Stimulated activated memory B cell treated with anti-CD40 and anti-IgM and Interleukin-4, amounts not matched to agents 10 μg/mL and 1 μg/mL and 100 μg/mL, for 72 hours (primary cell): ENCODE measurements around the gene DNAH10.

ENCODE experiments used
- ATAC-seq: fragments of 150-1000 bp; cut with Tn5 transposase; 2 replicates; pipeline ENCODE4 v1.10.0; 2021
- H3K27ac Mint-ChIP-seq: one replicate; pipeline ENCODE4 v1.8.0; 2022; ENCODE audit warnings: mild to moderate bottlenecking, mixed read lengths
- H3K27me3 Mint-ChIP-seq: one replicate; pipeline ENCODE4 v1.8.0; 2022; ENCODE audit warnings: mixed read lengths
- H3K36me3 Mint-ChIP-seq: one replicate; pipeline ENCODE4 v1.8.0; 2022; ENCODE audit warnings: mixed read lengths
- H3K4me1 Mint-ChIP-seq: one replicate; pipeline ENCODE4 v1.8.0; 2022; ENCODE audit warnings: mixed read lengths
- H3K4me3 Mint-ChIP-seq: one replicate; pipeline ENCODE4 v1.8.0; 2022; ENCODE audit warnings: mild to moderate bottlenecking, moderate library complexity, mixed read lengths
- H3K9me3 Mint-ChIP-seq: one replicate; pipeline ENCODE4 v1.8.0; 2022; ENCODE audit warnings: mixed read lengths

The DNAH10 gene

GRCh38 chr12:123923927-123924326, 161.8 kb downstream of the DNAH10 start:
- ATAC-seq: no peak
- H3K4me3 Mint-ChIP-seq: no peak overlapping the region
- no peaks in the 10 kb centered on the region for H3K36me3 Mint-ChIP-seq
- H3K27ac Mint-ChIP-seq: no peak overlapping the region
- H3K4me1 Mint-ChIP-seq: peaks cover 14% of the 10 kb centered on the region
- H3K27me3 Mint-ChIP-seq: peaks cover 50% of the 10 kb centered on the region
- H3K9me3 Mint-ChIP-seq: no peaks in the 10 kb centered on the region

- H3K4me1 Mint-ChIP-seq: peaks cover 19% of the 10 kb centered on the region
- H3K9me3 Mint-ChIP-seq: no peaks in the 10 kb centered on the region
- peaks cover 57% of the 10 kb centered on the region for H3K27me3 Mint-ChIP-seq
- no peaks in the 10 kb centered on the region for H3K36me3 Mint-ChIP-seq
- ATAC-seq: no peak
- H3K27ac Mint-ChIP-seq: no peak overlapping the region
- H3K4me3 Mint-ChIP-seq: no peak overlapping the region
Measured at GRCh38 chr12:123924539-123924938, 162.4 kb downstream of the DNAH10 start.

- no peaks in the 10 kb centered on the region for H3K9me3 Mint-ChIP-seq
- ATAC-seq: peak; percentile 41
- H3K4me3 Mint-ChIP-seq: no peak overlapping the region
Measured at GRCh38 chr12:123928274-123928865, 166.3 kb downstream of the DNAH10 start.

GRCh38 chr12:123928897-123929296, 166.8 kb downstream of the DNAH10 start:
- Mint-ChIP-seq H3K4me1 (peaks cover 24% of the 10 kb centered on the region), H3K4me3 (no peak overlapping the region), H3K27me3 (peaks cover 52% of the 10 kb centered on the region), H3K36me3 (no peaks in the 10 kb centered on the region), H3K27ac (no peak overlapping the region), H3K9me3 (no peaks in the 10 kb centered on the region)
- ATAC-seq: no peak

More at GRCh38 chr12:123928274-123928865, 166.3 kb downstream of the DNAH10 start:
- Mint-ChIP-seq H3K36me3 (no peaks in the 10 kb centered on the region), H3K27me3 (peaks cover 56% of the 10 kb centered on the region), H3K27ac (no peak overlapping the region), H3K4me1 (peaks cover 19% of the 10 kb centered on the region)

GRCh38 chr12:123929946-123930583, 168.0 kb downstream of the DNAH10 start:
- H3K27ac Mint-ChIP-seq: no peak overlapping the region
- no peak overlapping the region for H3K4me3 Mint-ChIP-seq

GRCh38 chr12:123931686-123932321, 169.7 kb downstream of the DNAH10 start:
- H3K27ac Mint-ChIP-seq: no peak overlapping the region
- H3K9me3 Mint-ChIP-seq: no peaks in the 10 kb centered on the region
- peaks cover 9% of the 10 kb centered on the region for H3K36me3 Mint-ChIP-seq
- H3K4me1 Mint-ChIP-seq: peaks cover 28% of the 10 kb centered on the region
- H3K27me3 Mint-ChIP-seq: peaks cover 31% of the 10 kb centered on the region
- no peak overlapping the region for H3K4me3 Mint-ChIP-seq
- ATAC-seq: no peak

More at GRCh38 chr12:123929946-123930583, 168.0 kb downstream of the DNAH10 start:
- no peak for ATAC-seq
- Mint-ChIP-seq H3K36me3 (no peaks in the 10 kb centered on the region), H3K4me1 (peaks cover 28% of the 10 kb centered on the region), H3K9me3 (no peaks in the 10 kb centered on the region), H3K27me3 (peaks cover 40% of the 10 kb centered on the region)

- H3K4me3 Mint-ChIP-seq: no peak overlapping the region
- no peak overlapping the region for H3K27ac Mint-ChIP-seq
- peaks cover 29% of the 10 kb centered on the region for H3K4me1 Mint-ChIP-seq
- no peak for ATAC-seq
- no peaks in the 10 kb centered on the region for H3K9me3 Mint-ChIP-seq
- H3K27me3 Mint-ChIP-seq: peaks cover 20% of the 10 kb centered on the region
- H3K36me3 Mint-ChIP-seq: peaks cover 19% of the 10 kb centered on the region
Measured at GRCh38 chr12:123933214-123933613, 171.1 kb downstream of the DNAH10 start.

GRCh38 chr12:123934016-123934620, 172.0 kb downstream of the DNAH10 start:
- Mint-ChIP-seq H3K27ac (no peak overlapping the region), H3K4me3 (no peak overlapping the region), H3K4me1 (peaks cover 29% of the 10 kb centered on the region), H3K27me3 (peaks cover 11% of the 10 kb centered on the region), H3K36me3 (peaks cover 19% of the 10 kb centered on the region), H3K9me3 (no peaks in the 10 kb centered on the region)
- peak; percentile 25 for ATAC-seq

- Mint-ChIP-seq H3K27ac (no peak overlapping the region), H3K4me3 (no peak overlapping the region), H3K27me3 (peaks cover 4% of the 10 kb centered on the region), H3K36me3 (peaks cover 19% of the 10 kb centered on the region), H3K9me3 (no peaks in the 10 kb centered on the region), H3K4me1 (peaks cover 27% of the 10 kb centered on the region)
- no peak for ATAC-seq
Measured at GRCh38 chr12:123934829-123935228, 172.7 kb downstream of the DNAH10 start.

GRCh38 chr12:123935956-123936355, 173.9 kb downstream of the DNAH10 start:
- H3K27me3 Mint-ChIP-seq: no peaks in the 10 kb centered on the region
- no peaks in the 10 kb centered on the region for H3K9me3 Mint-ChIP-seq
- no peak overlapping the region for H3K4me3 Mint-ChIP-seq
- H3K4me1 Mint-ChIP-seq: peaks cover 27% of the 10 kb centered on the region
- peaks cover 27% of the 10 kb centered on the region for H3K36me3 Mint-ChIP-seq
- ATAC-seq: no peak
- H3K27ac Mint-ChIP-seq: no peak overlapping the region

GRCh38 chr12:123936471-123936870, 174.4 kb downstream of the DNAH10 start:
- Mint-ChIP-seq H3K9me3 (no peaks in the 10 kb centered on the region), H3K27me3 (no peaks in the 10 kb centered on the region), H3K36me3 (peaks cover 31% of the 10 kb centered on the region), H3K4me1 (peaks cover 27% of the 10 kb centered on the region), H3K4me3 (no peak overlapping the region), H3K27ac (no peak overlapping the region)
- no peak for ATAC-seq

GRCh38 chr12:123936956-123937706, 175.0 kb downstream of the DNAH10 start:
- Mint-ChIP-seq H3K36me3 (peaks cover 38% of the 10 kb centered on the region), H3K27ac (peak overlapping the region; percentile 42), H3K4me1 (peaks cover 27% of the 10 kb centered on the region)

GRCh38 chr12:123937707-123938591, 175.8 kb downstream of the DNAH10 start:
- no peaks in the 10 kb centered on the region for H3K27me3 Mint-ChIP-seq
- ATAC-seq: peak; percentile 64
- peaks cover 27% of the 10 kb centered on the region for H3K4me1 Mint-ChIP-seq
- peak overlapping the region; percentile 42 for H3K27ac Mint-ChIP-seq
- peaks cover 46% of the 10 kb centered on the region for H3K36me3 Mint-ChIP-seq
- H3K4me3 Mint-ChIP-seq: no peak overlapping the region
- no peaks in the 10 kb centered on the region for H3K9me3 Mint-ChIP-seq

More at GRCh38 chr12:123936956-123937706, 175.0 kb downstream of the DNAH10 start:
- no peaks in the 10 kb centered on the region for H3K9me3 Mint-ChIP-seq
- H3K27me3 Mint-ChIP-seq: no peaks in the 10 kb centered on the region
- H3K4me3 Mint-ChIP-seq: no peak overlapping the region
- ATAC-seq: no peak
